Activated CD4-positive, alpha-beta T cell treated with anti-CD3 and anti-CD28 coated beads for 48 hours (primary cell): ENCODE data around the gene SLC12A7.
"Not testable (repeated sequence)": the region's sequence is repeated elsewhere in the genome, so short reads cannot be mapped to it uniquely, and the experiment has no call there.

ENCODE experiments used
- DNase-seq: peaks from one replicate; pipeline ENCODE4 v3.0.0-alpha.2; 2020

Gene SLC12A7

GRCh38 chr5:1140171-1140817 is 28.4 kb upstream of the SLC12A7 start:
- peak; percentile 84 for DNase-seq

DNA sequence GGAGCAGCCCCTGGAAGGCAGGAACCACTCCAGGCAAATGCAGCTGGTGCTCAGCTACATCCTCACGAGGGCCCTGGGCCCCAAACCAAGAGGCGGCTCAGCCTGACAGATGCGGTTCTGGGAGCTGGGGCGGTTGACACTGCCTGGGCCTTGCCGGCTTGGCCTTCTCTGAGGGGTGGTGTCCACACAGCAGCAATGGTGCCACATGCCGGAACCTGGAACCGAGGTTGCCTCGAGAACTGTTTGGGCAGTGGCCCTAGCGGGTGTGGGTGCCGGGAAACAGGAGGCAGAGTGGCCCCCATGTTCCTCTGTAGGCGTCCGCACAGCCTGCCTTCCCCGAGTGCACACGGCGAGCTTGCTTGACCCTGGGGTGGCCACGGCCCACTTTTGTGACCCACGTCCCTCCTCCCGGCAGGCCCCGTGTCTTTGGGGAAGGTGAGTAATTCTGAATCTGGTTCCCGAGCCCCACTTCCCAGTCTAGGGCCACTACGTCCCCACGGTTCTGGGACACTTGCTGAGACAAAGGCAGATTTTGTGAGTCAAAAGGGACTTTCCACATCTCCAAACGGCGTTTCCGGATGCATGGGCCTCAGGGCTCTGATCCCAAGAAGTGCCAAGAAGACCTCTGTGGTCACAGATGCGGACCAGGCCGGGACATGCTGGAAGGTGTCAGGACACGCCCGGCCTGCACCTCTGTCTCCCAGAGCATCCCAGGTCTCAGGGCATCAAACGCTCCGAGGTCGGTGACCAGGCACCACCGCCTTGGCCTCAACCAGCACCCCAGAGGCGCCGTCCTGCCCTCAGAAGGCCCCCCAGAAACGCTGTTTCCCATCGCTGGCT is 27.7 kb upstream of the SLC12A7 start:
- DNase-seq = no peak

DNA sequence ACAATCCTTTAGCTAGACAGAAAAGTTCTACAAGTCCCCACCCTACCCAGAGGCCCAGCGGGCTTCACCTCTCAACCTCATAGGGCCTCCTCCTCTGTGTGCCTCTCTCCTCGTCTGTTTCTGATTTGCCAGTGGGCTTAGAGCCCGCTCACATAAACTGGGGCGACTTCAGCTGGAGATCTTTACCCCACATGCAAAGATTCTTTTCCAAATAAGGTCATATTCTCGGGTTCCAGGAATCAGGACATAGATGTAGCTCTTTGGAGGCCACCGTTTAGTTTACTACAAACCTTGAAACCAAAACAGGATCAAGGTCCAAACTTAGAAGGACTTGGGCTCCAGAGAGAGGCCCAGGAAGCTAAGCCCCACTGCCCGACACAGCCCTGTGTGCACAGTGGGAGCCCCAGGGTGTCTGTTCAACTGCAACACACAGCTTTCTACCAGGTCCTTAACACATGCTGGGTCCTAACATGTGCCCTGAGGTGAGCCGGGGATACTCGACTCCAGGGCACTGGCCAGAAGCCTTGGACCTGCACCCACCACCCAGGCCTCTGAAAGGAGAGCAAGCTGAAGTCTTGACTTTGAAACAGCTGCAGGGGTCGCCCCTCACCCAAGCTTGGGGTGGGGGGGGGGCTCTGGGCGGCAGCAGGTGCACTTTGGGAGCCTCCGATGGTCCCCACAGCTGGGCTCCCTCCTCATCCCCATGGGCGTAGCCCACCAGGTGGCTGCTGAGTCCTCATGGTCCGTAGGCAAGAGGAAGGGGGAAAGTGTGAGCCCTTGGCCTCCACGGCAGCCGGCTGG is 26.8 kb upstream of the SLC12A7 start:
- no peak for DNase-seq

DNA sequence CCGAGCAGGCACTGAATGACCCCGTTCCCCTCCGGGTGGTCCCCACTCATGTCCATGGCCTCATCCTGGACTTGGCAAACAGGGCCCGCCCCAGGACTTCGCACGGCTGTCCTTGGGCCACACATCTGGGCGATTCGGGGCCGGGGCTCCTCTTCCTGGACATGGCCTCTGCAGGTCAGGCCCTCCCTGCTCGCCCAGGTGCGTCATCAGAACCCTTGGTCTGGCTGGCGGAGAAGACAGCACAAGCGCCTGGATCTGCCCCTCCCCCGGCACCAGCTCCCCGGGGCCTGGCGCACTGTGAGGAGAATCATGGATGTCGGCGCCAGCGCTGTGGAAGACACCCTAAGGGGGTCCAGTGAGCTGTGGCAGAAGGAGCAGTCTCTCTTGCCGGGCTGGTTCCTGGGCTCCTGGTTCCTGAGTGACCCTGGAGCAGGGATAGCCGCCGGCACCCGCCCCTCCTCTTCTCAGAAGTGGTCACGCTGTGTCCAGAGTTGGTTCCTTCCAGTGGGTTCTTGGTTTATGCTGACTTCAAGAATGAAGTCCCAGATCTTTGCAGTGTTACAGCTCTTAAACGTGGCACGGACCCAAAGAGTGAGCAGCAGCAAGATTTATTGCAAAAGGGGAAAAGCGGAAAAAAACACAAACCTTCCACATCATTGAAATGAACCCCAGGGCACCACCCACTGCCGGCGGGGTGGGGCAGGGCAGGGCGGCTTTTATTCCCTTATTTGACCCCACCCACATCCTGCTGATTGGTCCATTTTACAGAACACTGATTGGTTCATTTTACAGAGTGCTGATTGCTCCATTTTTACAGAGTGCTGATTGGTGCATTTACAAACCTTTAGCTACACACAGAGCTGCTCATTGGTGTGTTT is 25.9 kb upstream of the SLC12A7 start:
- DNase-seq = peak; percentile 33

- no peak for DNase-seq
Observed at GRCh38 chr5:1136814-1137213, 25.0 kb upstream of the SLC12A7 start.

- no peak for DNase-seq
Observed at GRCh38 chr5:1135696-1136525, 24.0 kb upstream of the SLC12A7 start.

DNA sequence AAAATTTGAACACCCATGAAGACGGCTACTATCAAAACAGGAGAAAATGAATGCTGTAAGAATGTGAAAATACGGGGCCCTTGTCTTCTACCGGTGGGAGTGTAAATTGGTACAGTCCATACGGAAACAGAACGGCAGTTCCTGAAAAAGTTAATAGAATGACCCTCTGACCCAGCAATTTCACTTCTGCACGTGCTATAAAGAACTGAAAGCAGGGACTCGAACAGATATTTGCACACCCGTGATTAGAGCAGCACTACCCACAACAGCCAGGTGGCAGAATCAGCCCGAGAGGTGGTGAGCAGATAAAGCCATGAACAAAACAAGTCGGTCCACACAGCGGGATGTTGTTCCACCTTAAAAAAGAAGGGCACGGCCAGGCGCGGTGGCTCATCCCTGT is 22.6 kb upstream of the SLC12A7 start:
- no peak for DNase-seq

DNA sequence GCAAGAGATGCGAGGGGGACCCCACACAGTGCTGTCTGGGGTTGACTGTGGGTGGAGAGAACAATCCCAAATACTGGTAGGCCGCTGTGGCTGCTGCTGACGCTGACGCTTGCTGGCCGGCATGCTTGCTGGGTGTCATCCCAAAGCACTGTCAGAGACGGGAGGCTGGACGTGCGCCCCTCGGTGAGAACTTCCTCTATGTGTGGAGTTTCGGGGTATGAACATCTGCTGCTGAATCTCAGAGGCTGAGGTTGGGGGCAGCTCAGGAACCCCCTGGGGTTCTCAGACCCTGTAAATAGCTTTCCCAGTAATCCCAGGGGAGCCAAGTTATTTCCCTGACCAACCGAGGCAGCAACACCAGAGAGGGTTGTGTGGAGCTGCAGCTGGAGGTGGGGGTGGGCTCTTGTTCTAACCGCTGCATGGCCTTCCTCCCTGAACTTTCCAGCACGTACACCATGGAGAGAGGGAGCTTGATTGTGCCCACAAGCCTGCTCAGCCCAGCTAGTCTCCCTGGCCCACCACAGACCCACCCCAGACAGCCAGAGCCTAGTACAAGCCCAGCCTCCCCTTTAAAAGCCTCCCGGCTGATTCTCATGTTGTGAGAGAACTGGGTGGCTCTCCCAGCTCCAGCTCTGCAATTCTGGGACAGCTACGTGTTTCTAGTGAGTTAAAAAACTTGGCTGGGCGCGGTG is 21.8 kb upstream of the SLC12A7 start:
- DNase-seq = no peak

GRCh38 chr5:1133108-1133507 is 21.2 kb upstream of the SLC12A7 start:
- DNase-seq = no peak

- no peak for DNase-seq
Observed at GRCh38 chr5:1132570-1132969, 20.7 kb upstream of the SLC12A7 start.

GRCh38 chr5:1131726-1132125 is 19.9 kb upstream of the SLC12A7 start:
- DNase-seq = no peak

DNA sequence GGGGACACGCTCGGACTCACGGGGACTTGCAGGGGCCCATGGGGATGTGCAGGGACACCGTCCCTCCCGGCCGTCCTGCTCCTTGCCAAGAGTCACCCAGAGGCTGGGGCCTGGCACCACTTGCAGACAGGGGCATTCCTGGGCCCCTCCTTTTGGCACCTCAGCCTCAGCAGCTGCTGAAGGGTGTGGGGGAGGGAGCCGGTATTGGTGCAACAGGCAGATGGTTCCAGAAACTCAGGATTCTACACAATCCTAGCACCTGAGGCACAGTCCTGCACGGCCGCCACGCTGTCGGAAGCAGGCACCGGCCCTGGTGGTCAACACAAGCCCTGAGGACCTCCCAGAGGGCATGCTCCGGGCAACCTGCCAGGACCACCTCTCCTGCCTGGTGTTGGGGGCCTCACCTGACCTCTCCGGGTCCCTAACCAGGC is 19.3 kb upstream of the SLC12A7 start:
- no peak for DNase-seq

DNA sequence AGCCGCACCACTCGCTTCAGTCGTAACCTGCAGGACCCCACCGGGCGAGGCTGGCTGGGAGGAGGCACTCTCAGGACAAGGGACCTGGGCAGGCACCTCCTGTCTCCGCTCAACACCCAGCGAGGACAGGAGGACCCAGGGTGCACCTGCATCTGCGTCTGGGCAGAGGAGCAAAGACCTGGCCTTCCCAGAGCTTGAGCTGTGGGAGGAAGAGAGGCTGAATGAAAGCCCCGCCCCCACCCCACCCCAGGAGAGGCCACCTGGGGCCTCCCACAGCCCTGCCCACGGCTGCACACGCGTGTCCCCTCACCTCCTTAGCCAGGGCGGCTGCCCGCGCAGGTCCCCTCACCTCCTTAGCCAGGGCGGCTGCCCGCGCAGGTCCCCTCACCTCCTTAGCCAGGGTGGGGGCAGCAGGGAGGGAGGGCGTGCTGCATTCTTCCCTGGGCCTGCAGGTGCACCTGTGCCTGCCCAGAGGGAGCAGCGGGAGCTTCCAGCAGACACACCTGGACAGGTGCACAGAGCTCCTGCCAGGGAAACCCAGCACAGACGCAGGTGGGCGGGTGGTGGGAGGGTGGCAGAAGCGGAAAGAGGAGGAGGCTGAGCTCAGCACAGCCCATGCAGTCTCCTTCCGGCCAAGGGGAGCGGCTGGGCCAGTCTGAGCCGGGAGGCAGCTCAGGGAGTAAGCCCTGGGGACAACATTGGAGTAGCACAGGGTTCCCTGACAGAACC is 18.5 kb upstream of the SLC12A7 start:
- no peak for DNase-seq

GRCh38 chr5:1129711-1130055 is 17.8 kb upstream of the SLC12A7 start:
- DNase-seq = no peak

DNA sequence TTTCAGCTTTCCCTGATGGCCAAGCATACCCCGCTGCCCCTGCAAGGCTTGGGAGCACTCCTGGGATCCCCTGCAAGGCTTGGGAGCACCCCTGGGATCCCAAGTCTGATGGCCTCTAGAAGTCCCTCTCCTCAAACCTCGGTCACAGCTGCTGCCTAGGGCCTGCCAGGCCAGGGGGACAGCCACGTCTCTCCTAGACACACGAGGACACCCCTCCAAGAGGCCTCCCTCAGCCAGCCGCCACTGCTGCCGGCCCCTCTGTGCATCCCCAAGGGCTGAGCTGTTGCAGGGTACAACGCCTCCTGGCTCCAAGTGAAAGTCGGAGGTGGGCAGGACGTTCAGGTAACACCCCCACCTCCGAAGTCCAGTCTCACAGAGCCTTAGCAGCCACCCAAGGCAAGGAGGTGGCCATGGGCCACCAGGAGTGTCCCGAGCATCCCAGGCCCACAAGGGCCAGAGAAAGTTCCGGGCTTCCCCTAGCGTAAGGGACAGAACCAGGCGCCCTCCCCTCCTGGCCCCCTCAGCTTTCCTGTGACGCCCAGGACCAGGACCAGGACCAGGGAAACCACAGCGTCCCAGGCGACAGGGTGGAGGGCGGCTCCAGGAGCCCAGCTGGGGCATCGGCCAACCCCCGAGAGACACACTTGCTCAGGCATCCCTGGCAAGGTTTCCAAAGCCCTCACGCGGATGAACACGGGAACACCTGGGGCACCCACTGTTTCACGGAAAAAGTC is 17.3 kb upstream of the SLC12A7 start:
- no peak for DNase-seq

- DNase-seq = no peak
Observed at GRCh38 chr5:1127959-1128785, 16.3 kb upstream of the SLC12A7 start.

- not testable (repeated sequence) for DNase-seq
Observed at GRCh38 chr5:1125695-1126094, 13.8 kb upstream of the SLC12A7 start.

DNA sequence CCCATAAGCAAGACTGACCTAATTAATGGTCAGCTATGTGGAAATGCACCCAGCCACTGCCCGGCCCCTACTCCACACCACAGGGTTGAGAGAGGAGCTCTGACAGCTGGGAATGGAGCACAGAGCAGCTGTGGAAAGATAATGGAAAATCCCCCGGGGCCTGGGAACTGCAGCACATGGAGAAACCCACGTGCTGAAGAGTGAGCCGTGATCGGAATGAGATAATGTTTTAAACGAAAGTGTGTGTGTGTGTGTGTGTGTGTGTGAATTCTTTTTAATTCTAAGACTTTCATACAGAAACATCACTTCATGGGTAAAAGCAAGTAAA is 13.1 kb upstream of the SLC12A7 start:
- no peak for DNase-seq
